Right ventricle myocardium superior (tissue), 1 donor: ENCODE measurements around the gene LGALS7. TPM values are rescaled to one million over a fixed set of nuclear protein-coding genes. Genes with fewer than 3 reads are reported as not detected.
A peak's percentile ranks its signal among the peaks of the same experiment; 100 is the strongest.
"Not testable (repeated sequence)": the region's sequence is repeated elsewhere in the genome, so short reads cannot be mapped to it uniquely, and the experiment has no call there.

ENCODE experiments used
- ATAC-seq: fragments of 200-7000 bp; cut with Tn5 transposase; one replicate; pipeline ENCODE4 v1.9.1; 2020; ENCODE audit warnings: mild to moderate bottlenecking; ENCODE audit not compliant: poor library complexity
- DNase-seq: peaks from one replicate; pipeline ENCODE4 v3.0.0-alpha.2; 2020
- intact Hi-C: fragments of 100-400 bp; cut with DNase I; formaldehyde crosslinking; loops from one replicate; pipeline ENCODE4 v1.11.2; 2022
- total RNA-seq: library from RNA; stranded (reverse); fragmentation: NEBNext Ultra II Directional; extraction: Animal tissue kit (Norgen Biotek cat#: 25700); gene quantifications from one replicate; pipeline ENCODE4 v1.2.1, GENCODE V29; 2021
- donor health status: DM: no; HTN: yes; CAD: no; lungs with severe emphysema.

LGALS7 gene
- total RNA-seq, 1 donor from 2014 or later: not detected

DNA sequence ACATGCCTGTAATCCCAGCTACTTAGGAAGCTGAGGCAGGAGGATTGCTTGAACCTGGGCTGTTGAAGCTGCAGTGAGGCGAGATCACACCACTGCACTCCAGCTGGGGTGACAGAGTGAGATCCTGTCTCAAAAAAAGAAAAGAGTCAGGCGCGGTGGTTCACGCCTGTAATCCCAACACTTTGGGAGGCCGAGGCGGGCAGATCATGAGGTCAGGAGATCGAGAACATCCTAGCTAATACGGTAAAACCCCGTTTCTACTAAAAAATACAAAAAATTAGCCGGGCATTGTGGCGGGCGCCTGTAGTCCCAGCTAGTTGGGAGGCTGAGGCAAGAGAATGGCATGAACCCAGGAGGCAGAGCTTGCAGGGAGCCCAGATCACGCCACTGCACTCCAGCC, 8.9 kb upstream of the LGALS7 start:
- intact Hi-C loops, ATAC-seq, DNase-seq: not testable (repeated sequence)

DNA sequence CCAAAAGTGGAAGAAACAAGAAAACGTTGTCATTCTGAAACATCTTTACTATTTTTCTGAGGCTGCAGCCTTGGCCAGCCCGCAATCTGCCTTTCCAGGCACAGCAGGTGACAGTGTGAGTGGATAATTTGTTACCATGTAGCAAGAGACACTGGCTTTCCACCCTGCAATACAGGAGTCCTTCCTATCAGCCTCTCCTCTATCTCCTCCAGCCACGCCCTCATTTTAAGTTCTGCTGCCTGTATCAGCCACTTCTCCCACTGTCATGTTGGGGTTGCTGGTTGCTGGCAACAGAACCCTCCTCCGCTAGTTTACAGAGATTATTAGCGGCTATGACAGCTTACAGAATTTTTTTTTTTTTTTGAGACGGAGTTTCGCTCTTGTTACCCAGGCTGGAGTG, 7.7 kb upstream of the LGALS7 start:
- no peak for DNase-seq
- intact Hi-C loops: no loop called here
- ATAC-seq: no peak

DNA sequence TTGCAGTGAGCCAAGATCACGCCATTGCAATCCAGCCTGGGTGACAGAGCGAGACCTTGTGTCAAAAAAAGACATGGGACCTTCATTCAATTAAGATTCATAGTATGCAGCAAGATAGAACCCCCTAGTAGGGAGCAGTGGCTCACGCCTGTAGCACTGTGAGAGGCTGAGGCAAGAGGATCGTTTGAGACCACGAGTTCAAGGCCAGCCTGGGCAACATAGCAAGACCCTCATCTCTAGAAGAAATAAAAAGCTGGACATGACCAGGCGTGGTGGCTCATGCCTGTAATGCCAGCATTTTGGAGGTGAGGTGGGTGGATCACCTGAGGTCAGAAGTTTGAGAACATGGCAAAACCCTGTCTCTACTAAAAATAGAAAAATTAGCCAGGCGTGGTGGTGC, 7.1 kb upstream of the LGALS7 start:
- DNase-seq (no peak), ATAC-seq (no peak)
- intact Hi-C loops: no loop called here

DNA sequence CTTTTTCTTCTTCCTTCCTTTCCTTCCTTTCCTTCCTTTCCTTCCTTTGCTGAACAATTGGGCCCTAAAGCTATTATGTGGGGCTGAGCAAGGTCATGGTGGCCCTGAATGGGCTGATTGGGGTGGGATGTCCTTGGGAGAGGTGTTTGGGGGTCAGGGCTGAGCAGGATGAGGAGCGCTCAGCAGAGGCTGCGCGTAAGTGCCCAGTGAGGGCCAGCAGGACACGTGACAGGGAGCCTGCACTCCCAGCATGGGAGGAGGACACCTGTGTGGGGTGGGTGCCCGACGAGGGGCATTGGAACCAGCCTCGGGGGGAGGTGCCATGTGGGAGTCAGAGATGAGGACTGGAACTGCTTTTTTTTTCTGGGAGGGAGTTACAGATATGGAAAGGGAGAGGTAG, 5.4 kb upstream of the LGALS7 start:
- intact Hi-C loops: no loop called here
- ATAC-seq (no peak), DNase-seq (no peak)

DNA sequence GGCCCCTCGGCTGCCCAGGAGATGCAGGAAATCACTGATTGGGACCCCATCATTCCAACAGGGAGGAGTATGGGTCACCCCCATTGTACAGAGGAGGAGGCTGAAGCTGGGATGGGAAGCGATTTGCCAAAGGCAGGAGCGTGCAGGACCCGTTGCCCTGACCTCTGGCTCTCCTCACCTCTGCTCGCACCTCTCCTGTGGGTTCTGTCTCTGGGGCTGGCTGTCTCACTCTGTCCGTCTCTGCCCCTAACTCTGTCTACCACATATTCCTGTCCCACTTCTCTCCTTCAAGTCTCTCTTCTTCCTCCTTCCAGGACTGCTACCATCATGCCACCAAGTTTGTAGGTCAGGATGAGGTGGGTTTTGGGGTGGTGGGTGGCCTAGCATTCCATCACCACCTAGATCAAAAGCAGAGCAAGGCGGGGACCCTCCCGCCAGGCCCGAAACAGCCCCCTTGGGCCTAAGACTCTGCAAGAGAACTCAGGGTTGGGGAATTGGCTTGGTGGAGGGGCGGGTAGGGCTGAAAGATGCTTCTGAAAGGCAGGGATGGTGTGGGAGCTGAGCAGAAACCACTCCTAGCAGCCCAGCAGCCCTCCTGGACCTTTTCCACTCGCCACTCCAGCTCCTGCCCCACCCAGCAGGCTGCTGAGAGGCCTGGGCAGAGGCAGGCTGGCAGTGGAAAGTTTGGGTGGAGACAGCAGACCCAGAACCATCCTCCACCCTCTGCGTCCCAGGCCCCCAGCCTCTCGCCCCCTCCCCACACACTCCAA, 1.0 kb upstream of the LGALS7 start:
- DNase-seq: no peak
- intact Hi-C loops: no loop called here
- ATAC-seq: no peak

DNA sequence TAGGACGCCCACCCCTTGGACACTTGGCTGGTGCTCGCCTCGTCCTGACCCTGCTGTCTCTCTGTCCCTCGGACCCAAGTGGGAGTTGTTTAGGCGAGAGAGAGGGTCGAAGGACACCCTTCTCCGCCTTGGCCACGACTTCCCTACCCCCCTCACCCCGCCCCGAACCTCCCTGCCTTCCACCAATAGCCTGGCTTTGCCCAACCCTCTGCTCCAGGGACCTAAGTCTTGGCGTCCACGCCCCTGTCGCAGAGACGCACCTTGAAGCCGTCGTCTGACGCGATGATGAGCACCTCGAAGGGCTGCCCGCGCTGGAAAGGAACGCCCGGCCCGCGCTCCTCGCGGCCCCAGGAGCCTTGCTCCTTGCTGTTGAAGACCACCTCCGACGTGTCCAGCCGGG, 1.7 kb downstream of the LGALS7 start:
- ATAC-seq, intact Hi-C loops, DNase-seq: not testable (repeated sequence)

DNA sequence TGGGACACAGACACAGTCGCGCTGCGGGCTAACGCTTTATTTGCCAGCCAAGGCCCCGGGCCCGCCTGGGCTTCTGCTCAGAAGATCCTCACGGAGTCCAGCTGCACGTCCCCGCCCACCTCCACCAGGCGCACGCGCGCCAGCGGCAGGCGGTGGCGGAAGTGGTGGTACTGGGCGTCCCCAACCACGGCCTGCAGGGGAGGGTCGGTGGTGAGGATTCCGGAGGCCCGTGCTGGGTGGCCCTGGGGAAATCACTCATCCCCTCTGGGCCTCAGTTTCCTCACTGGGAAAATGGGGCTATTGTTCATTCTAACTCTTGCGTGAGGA, 2.4 kb downstream of the LGALS7 start:
- intact Hi-C loops: not testable (repeated sequence)
- peak; percentile 97 for ATAC-seq

DNA sequence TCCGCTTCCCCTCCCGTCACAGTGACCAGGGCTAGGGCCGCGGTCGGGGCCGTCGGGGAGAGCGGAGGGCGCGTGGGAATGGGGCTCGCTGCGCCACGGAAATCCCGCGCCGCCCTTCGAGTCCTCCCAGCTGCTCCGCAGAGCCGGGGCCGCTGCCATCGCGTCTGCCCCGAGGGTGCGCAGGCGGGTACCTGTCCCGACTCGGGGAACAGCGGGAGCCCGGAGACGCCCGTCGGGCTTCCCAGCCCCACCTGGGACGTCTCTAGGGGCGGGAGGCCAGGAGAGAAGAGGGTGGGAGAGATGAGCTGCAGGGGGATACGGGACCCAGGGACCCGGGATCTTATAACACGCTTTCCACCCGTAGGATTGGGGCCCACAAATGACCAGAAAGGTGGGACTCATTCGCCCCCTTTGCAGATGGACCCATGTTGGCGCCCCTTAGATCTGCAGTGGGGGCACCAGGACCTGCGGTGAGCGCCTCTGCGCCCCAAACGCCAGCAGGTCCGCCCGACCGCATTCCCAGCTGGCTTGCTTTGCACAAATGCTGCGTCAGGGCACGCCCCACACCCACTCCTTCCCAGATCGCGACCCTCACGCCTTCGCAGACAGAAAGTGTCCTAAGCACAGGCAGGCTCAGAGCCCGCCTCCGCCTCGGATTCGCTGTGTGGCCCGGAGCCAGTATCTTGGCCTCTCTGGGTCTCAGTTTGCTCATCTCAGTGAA, 2.9 kb downstream of the LGALS7 start:
- ATAC-seq (peak; percentile 45), DNase-seq (peak; percentile 27)
- intact Hi-C loops: not testable (repeated sequence)

More for the DNA sequence above, 2.4 kb downstream of the LGALS7 start:
- not testable (repeated sequence) for DNase-seq

DNA sequence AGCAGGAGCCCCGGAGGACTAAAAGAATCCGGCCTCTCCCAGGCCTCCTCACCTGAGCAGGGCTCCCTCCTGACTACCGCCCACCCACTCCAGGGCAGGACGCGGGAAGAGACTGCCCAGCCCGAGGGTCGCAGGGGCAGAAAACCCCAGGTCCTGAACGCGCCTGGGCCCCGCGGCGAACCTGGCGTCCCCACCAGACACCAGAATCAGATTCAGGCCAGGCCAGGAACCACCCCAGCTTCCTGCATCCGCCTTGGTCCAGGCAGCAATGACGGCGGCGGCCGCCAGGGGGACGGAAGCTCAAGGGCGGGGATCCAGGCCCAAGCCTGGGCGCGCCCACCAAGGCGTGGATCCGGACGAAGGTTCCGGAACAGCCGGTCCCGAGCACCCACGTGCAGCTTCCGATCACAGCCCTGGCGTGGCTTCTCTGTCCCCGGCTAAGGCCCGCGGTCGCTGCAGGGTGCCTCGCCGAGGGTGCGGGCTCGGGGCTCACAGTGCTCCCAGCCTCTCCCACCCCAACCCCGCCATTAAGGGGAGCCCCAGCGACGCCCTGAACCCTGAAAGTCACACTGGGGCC, 3.6 kb downstream of the LGALS7 start:
- ATAC-seq: peak; percentile 85
- intact Hi-C loops: no loop called here
- DNase-seq: peak; percentile 95

DNA sequence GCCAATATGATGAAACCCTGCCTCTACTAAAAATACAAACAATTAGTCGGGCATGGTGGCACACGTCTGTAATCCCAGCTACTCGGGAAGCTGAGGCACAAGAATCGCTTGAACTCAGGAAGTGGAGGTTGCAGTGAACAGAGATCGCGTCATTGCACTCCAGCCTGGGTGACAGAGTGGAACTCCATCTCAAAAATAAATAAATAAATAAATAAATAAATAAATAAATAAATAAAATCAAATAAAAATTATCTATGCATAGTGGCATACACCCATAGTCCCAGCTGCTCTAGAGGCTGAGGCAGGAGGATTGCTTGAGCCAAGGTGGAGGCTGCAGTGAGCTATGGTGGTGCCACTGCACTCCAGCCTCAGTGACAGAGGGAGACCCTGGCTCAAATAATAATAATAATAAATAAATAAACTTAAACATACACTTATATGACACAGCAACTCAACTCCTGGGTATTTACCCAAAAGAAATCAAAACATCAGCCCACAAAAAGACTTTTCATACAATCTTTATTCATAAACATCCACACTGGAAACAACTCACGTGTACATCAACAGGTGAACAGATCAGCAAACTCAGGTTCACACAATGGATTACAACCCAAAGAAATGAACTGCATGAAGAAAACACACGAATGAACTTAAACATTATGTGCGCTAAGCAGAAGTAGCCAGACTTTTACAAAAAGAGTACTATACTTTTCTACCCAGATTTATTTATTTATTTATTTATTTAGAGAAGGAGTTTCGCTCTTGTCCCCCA, 6.9 kb downstream of the LGALS7 start:
- intact Hi-C loops: no loop called here
- no peak for DNase-seq

DNA sequence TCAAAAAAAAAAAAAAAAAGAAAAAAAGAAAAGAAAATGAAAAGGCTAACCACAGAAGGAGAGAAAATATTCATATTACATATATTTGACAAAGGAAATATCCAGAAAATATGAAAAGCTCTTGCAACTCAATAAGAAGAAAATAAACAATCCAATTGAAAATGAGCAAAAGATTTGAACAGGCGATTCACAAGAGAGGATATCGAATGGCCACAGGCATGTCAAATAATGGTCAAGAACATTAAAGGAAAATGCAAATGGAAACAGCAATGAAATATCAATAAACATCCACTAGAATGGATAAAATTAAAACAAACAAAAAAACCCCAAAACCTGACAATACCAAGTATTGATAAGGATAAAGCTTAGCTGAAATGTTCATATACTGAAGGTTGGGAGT, 8.1 kb downstream of the LGALS7 start:
- DNase-seq: no peak
- ATAC-seq: no peak
- intact Hi-C loops: no loop called here

More for the DNA sequence above, 6.9 kb downstream of the LGALS7 start:
- ATAC-seq: no peak

DNA sequence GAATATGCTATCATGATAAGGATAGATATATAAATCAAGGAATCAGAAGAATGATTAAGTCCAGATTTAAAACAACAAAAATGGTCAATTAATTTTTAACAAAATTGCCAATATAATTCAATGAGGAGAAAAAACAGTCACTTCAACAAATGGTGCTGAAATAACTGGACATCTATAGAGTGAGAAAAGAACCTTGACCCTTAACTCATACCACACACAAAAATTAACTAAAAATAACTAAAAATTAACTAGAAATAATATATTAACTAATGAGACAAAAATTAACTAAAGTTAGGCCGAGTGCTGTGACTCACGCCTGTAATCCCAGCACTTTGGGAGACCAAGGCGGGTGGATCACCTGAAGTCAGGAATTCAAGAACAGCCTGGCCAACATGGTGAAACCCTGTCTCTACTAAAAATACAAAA, 9.5 kb downstream of the LGALS7 start:
- intact Hi-C loops: no loop called here
- ATAC-seq (no peak), DNase-seq (no peak)

DNA sequence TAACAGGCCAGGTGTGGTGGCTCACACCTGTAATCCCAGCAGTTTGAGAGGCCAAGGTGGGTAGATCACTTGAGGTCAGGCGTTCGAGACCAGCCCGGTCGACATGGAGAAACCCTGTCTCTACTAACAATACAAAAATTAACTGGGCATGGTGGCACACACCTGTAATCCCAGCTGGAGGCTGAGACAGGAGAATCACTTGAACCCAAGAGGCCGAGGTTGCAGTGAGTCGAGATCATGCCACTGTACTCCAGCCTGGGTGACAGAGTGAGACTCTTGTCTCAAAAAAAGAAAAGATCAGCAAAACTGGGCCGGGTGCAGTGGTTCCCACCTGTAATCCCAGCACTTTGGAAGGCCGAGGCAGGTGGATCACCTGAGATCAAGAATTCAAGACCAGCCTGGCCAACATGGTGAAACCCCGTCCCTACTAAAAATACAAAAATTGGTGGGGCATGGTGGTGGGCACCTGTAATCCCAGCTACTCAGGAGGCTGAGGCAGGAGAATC, 11.4 kb downstream of the LGALS7 start:
- intact Hi-C loops, ATAC-seq, DNase-seq: not testable (repeated sequence)

DNA sequence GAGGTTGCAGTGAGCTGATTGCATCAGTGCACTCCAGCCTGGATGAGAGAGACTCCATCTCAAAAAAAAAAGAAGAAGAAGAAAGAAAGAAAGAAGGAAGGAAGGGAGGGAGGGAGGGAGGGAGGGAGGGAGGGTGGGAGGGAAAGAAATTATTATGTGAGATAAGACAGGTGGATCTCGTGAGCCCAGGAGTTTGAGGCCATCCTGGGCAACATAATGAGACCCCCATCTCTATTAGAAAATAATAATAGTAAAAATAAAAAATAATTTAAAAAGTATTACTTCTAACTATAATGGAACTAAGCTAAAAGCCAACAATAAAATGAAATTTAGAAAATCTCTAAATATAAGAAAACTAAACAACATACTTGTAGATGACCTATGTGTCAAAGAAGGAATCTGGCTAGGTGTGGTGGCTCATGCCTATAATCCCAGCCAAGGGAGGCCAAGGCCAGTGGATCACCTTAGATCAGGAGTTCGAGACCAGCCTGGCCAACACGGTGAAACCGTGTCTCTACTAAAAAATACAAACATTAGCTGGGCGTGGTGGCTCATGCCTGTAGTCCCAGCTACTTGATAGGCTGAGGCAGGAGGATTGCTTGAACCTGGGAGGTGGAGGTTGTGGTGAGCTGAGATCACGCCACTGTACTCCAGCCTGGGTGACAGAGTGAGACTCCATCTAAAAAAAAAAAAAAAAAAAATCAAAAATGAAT, 12.4 kb downstream of the LGALS7 start:
- DNase-seq, ATAC-seq, intact Hi-C loops: not testable (repeated sequence)

DNA sequence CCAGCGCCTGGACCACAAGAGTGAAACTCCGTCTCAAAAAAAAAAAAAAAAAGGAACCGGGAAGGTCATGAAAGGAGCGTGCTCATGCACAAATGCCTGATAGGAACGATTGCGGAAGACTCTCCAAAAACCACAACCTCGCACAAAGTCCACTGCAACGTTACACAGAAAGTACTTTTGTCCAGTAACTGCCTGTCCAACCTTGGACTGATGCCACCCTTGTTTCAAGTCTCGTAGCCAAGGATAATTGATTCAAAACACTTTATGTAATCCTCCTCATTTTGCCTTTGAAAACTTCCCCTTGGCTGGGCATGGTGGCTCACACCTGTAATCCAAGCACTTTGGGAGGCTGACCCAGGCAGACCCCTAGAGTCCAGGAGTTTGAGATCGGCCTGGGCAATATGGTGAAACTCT, 13.7 kb downstream of the LGALS7 start:
- intact Hi-C loops: no loop called here
- DNase-seq (no peak), ATAC-seq (peak; percentile 43)

DNA sequence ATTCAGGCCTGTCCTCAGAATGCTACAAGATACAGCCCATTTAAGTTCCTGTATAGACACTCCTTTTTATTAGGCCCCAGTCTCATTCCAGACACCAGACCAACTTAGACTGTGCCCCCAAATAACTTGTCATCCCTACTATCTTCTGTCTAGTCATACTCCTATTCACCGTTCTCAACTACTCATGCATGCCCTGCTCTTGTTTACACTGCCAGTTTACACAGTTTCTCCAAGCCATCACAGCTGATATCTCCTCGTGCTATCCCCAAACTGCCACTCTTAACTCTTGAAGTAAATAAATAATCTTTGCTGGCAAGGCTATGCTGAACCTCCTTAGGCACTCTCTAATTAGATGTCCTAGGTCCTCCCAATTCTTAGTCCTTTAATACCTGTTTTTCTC, 19.1 kb downstream of the LGALS7 start:
- intact Hi-C loops, ATAC-seq, DNase-seq: not testable (repeated sequence)

DNA sequence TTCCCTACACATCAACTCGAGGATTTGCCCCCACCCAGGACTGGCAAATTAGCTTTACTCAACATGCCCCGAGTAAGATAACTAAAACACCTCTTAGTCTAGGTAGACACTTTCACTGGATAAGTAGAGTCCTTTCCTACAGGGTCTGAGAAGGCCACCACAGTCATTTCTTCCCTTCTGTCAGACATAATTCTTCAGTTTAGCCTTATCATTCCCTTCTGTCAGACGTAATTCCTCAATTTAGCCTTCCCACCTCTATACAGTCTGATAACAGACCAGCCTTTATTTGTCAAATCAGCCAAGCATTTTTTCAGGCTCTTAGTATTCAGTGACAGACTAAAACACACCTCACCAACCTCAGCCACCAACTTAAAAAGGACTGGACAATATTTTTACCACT, 19.5 kb downstream of the LGALS7 start:
- intact Hi-C loops, DNase-seq, ATAC-seq: not testable (repeated sequence)

DNA sequence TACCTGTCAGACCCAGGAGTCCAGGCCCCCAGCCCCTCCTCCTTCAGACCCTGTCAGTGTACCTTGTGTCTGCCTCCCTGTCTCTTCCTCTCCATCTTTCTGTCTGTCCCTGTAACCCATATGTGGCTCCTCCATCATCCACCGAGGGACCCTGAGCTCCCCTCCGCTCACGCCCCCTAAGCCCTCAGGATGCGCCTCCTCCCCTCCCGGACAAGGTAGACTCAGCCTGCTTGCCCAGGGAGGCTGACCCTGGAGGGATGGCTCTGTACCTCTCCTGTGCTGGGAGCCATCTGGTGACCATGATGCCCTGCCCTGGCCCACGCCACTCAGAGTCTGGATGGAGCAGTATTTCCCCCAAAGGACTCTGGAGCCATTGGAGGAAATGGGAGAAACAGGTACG, 28.0 kb downstream of the LGALS7 start:
- ATAC-seq (no peak), DNase-seq (peak; percentile 25)
- intact Hi-C loops: no loop called here
